Activated CD8-positive, alpha-beta T cell treated with anti-CD3 and anti-CD28 coated beads for 36 hours (primary cell): ENCODE data around the gene CMTM3. TPM values are rescaled to one million over a fixed set of nuclear protein-coding genes. Genes with fewer than 3 reads are reported as not detected.

ENCODE experiments used
- ATAC-seq: fragments of 200-7000 bp; cut with Tn5 transposase; one replicate; pipeline ENCODE4 v1.10.0; 2021; ENCODE audit warnings: mild to moderate bottlenecking, moderate library complexity
- CTCF ChIA-PET: fragments of 350-600 bp; sonication (Branson Sonifier 250); formaldehyde crosslinking; loops from one replicate; lab custom pipeline; 2021; ENCODE audit warnings: antibody characterized with exemption; lab: Charles Lee
- POLR2A ChIA-PET: fragments of 350-600 bp; sonication (Branson Sonifier 250); formaldehyde crosslinking; loops from one replicate; lab custom pipeline; 2021; ENCODE audit warnings: antibody characterized with exemption; lab: Charles Lee
- DNase-seq: peaks from one replicate; pipeline ENCODE4 v3.0.0-alpha.2; 2020
- H3K27ac Mint-ChIP-seq: one replicate; pipeline ENCODE4 v1.8.0; 2021; ENCODE audit warnings: mild to moderate bottlenecking, mixed read lengths
- H3K27me3 Mint-ChIP-seq: one replicate; pipeline ENCODE4 v1.8.0; 2021; ENCODE audit warnings: mixed read lengths
- H3K36me3 Mint-ChIP-seq: one replicate; pipeline ENCODE4 v1.8.0; 2021; ENCODE audit warnings: low read depth, mixed read lengths
- H3K4me1 Mint-ChIP-seq: one replicate; pipeline ENCODE4 v1.8.0; 2021; ENCODE audit warnings: low read depth, mixed read lengths
- H3K4me3 Mint-ChIP-seq: one replicate; pipeline ENCODE4 v1.8.0; 2021; ENCODE audit warnings: mild to moderate bottlenecking, moderate library complexity, mixed read lengths
- H3K9me3 Mint-ChIP-seq: one replicate; pipeline ENCODE4 v1.8.0; 2021; ENCODE audit warnings: mixed read lengths
- CTCF ChIP-seq: fragments of 200-600 bp; IDR thresholded peaks from one replicate; pipeline ENCODE4 v1.8.0; 2022; ENCODE audit warnings: antibody characterized with exemption, mild to moderate bottlenecking
- intact Hi-C: fragments of 100-400 bp; cut with micrococcal nuclease; formaldehyde crosslinking; loops from one replicate; pipeline ENCODE4 v1.10.0; 2022
- total RNA-seq, 2 experiments: library from RNA; stranded (reverse); gene quantifications; one replicate each; pipeline ENCODE4 v1.2.3, GENCODE V29; 2021

CMTM3 gene
- total RNA-seq, 2 experiments from 2014 or later = 48.0 to 49.4 TPM

- ChIA-PET POLR2A (no interaction called here), CTCF (interaction anchor here (5.5 kb wide), 1 partner anchor 8 kb away, joined by 30 read pairs; no protein-coding TSS in a partner anchor)
- Mint-ChIP-seq H3K27me3 (no peaks in the 10 kb centered on the region), H3K9me3 (no peaks in the 10 kb centered on the region), H3K36me3 (peaks cover 7% of the 10 kb centered on the region), H3K27ac (no peak overlapping the region), H3K4me1 (peaks cover 7% of the 10 kb centered on the region), H3K4me3 (no peak overlapping the region)
- DNase-seq = no peak
- TF ChIP-seq CTCF = no peak
- ATAC-seq = no peak
- intact Hi-C loops = no loop called here
These were observed 11.7 kb downstream of the CMTM3 start for GRCh38 chr16:66616169-66616568.

GRCh38 chr16:66616592-66616991 is 12.1 kb downstream of the CMTM3 start:
- H3K27me3 Mint-ChIP-seq = no peaks in the 10 kb centered on the region
- ChIA-PET POLR2A (no interaction called here), CTCF (interaction anchor here (4.2 to 5.5 kb wide), 2 partner anchors 8 to 35 kb away, joined by 21 to 30 read pairs; no protein-coding TSS in a partner anchor)
- H3K9me3 Mint-ChIP-seq = no peaks in the 10 kb centered on the region
- H3K36me3 Mint-ChIP-seq = peaks cover 7% of the 10 kb centered on the region
- intact Hi-C loops = no loop called here
- TF ChIP-seq CTCF = no peak
- peaks cover 7% of the 10 kb centered on the region for H3K4me1 Mint-ChIP-seq
- ATAC-seq (no peak), DNase-seq (no peak)
- no peak overlapping the region for H3K27ac Mint-ChIP-seq
- no peak overlapping the region for H3K4me3 Mint-ChIP-seq

- ChIA-PET POLR2A (no interaction called here), CTCF (interaction anchor here (0.7 to 5.5 kb wide), 3 partner anchors 9 to 34 kb away, joined by 3 to 30 read pairs (median 21); partner anchors contain the start of gene CMTM3)
- ATAC-seq (no peak), DNase-seq (no peak)
- Mint-ChIP-seq H3K36me3 (peaks cover 4% of the 10 kb centered on the region), H3K4me3 (no peak overlapping the region), H3K27me3 (no peaks in the 10 kb centered on the region), H3K4me1 (peaks cover 7% of the 10 kb centered on the region), H3K9me3 (no peaks in the 10 kb centered on the region), H3K27ac (no peak overlapping the region)
- intact Hi-C loops = no loop called here
- TF ChIP-seq CTCF = no peak
These were observed 12.5 kb downstream of the CMTM3 start for GRCh38 chr16:66617010-66617434.

- intact Hi-C loops = no loop called here
- TF ChIP-seq CTCF = no peak
- POLR2A ChIA-PET = no interaction called here
- Mint-ChIP-seq H3K27ac (no peak overlapping the region), H3K9me3 (no peaks in the 10 kb centered on the region), H3K36me3 (peaks cover 3% of the 10 kb centered on the region), H3K27me3 (no peaks in the 10 kb centered on the region), H3K4me3 (no peak overlapping the region), H3K4me1 (peaks cover 7% of the 10 kb centered on the region)
- CTCF ChIA-PET = interaction anchor here (0.7 to 5.5 kb wide), 3 partner anchors 10 to 33 kb away, joined by 3 to 30 read pairs (median 21); partner anchors contain the start of gene CMTM3
- DNase-seq (no peak), ATAC-seq (no peak)
These were observed 13.2 kb downstream of the CMTM3 start for GRCh38 chr16:66617728-66618127.

- Mint-ChIP-seq H3K27me3 (no peaks in the 10 kb centered on the region), H3K4me1 (peaks cover 7% of the 10 kb centered on the region), H3K36me3 (peaks cover 3% of the 10 kb centered on the region), H3K4me3 (no peak overlapping the region), H3K27ac (no peak overlapping the region), H3K9me3 (no peaks in the 10 kb centered on the region)
- no peak for TF ChIP-seq CTCF
- DNase-seq (no peak), ATAC-seq (peak; percentile 37)
- ChIA-PET CTCF (interaction anchor here (4.2 to 5.5 kb wide), 2 partner anchors 11 to 32 kb away, joined by 21 to 30 read pairs; no protein-coding TSS in a partner anchor), POLR2A (no interaction called here)
- intact Hi-C loops = no loop called here
These were observed 14.3 kb downstream of the CMTM3 start for GRCh38 chr16:66618588-66619375.
